ENCODE measurements around the gene COL18A1. TPM values are rescaled to one million over a fixed set of nuclear protein-coding genes. Genes with fewer than 3 reads are reported as not detected.
"Not testable (repeated sequence)": the region's sequence is repeated elsewhere in the genome, so short reads cannot be mapped to it uniquely, and the experiment has no call there.

The COL18A1 gene
- total RNA-seq, 1 experiment from 2014 or later = 3.3 TPM

GRCh38 chr21:45502006-45502345 is 97.0 kb downstream of the COL18A1 start:
- CTCF ChIA-PET = no interaction called here
- Histone ChIP-seq H3K27me3 (replicated peaks; ENCODE audit: insufficient read depth, low read depth, low read length, poor library complexity) (no peaks in the 10 kb centered on the region), H3K4me1 (ENCODE audit: insufficient read depth, low read length, poor library complexity, severe bottlenecking) (no peaks in the 10 kb centered on the region), H3K4me3 (ENCODE audit: low read depth, low read length, poor library complexity, severe bottlenecking) (no peak overlapping the region), H3K36me3 (ENCODE audit: insufficient read depth, low read length, poor library complexity, severe bottlenecking) (no peaks in the 10 kb centered on the region), H3K27ac (ENCODE audit: low read depth, low read length, poor library complexity, severe bottlenecking) (no peak overlapping the region), H3K9me3 (ENCODE audit: low read depth, low read length, poor library complexity, severe bottlenecking) (no peaks in the 10 kb centered on the region)
- intact Hi-C loops (cut with micrococcal nuclease; ENCODE audit: unreplicated experiment) = no loop called here
- no TSS peak for BruUV-seq (replicated peaks)
- POLR2A ChIA-PET (ENCODE audit: low non-redundant PET) = no interaction called here
- no peak for TF ChIP-seq EZH2 (IDR thresholded peaks at IDR 0.05; ENCODE audit: borderline replicate concordance, low read depth, low read length, poor library complexity, severe bottlenecking)
- TF ChIP-seq CTCF (conservative IDR thresholded peaks at IDR 0.05; ENCODE audit: low read depth, low read length) = no peak
- no peak for DNase-seq (ENCODE audit: low spot score)

- Histone ChIP-seq H3K27me3 (replicated peaks; ENCODE audit: insufficient read depth, low read depth, low read length, poor library complexity) (no peaks in the 10 kb centered on the region), H3K27ac (ENCODE audit: low read depth, low read length, poor library complexity, severe bottlenecking) (no peak overlapping the region), H3K4me1 (ENCODE audit: insufficient read depth, low read length, poor library complexity, severe bottlenecking) (no peaks in the 10 kb centered on the region), H3K4me3 (ENCODE audit: low read depth, low read length, poor library complexity, severe bottlenecking) (no peak overlapping the region), H3K9me3 (ENCODE audit: low read depth, low read length, poor library complexity, severe bottlenecking) (no peaks in the 10 kb centered on the region), H3K36me3 (ENCODE audit: insufficient read depth, low read length, poor library complexity, severe bottlenecking) (no peaks in the 10 kb centered on the region)
- no peak for DNase-seq (ENCODE audit: low spot score)
- intact Hi-C loops (cut with micrococcal nuclease; ENCODE audit: unreplicated experiment) = no loop called here
- CTCF ChIA-PET = no interaction called here
- no TSS peak for BruUV-seq (replicated peaks)
- POLR2A ChIA-PET (ENCODE audit: low non-redundant PET) = no interaction called here
- TF ChIP-seq EZH2 (IDR thresholded peaks at IDR 0.05; ENCODE audit: borderline replicate concordance, low read depth, low read length, poor library complexity, severe bottlenecking) (no peak), CTCF (conservative IDR thresholded peaks at IDR 0.05; ENCODE audit: low read depth, low read length) (no peak)
Observed at GRCh38 chr21:45502600-45502999, 97.6 kb downstream of the COL18A1 start.

GRCh38 chr21:45503226-45503625 is 98.3 kb downstream of the COL18A1 start:
- H3K27me3 ChIP-seq (replicated peaks; ENCODE audit: insufficient read depth, low read depth, low read length, poor library complexity); H3K36me3 ChIP-seq (ENCODE audit: insufficient read depth, low read length, poor library complexity, severe bottlenecking); H3K9me3 ChIP-seq (ENCODE audit: low read depth, low read length, poor library complexity, severe bottlenecking); H3K4me1 ChIP-seq (ENCODE audit: insufficient read depth, low read length, poor library complexity, severe bottlenecking); intact Hi-C loops (cut with micrococcal nuclease; ENCODE audit: unreplicated experiment); H3K4me3 ChIP-seq (ENCODE audit: low read depth, low read length, poor library complexity, severe bottlenecking); CTCF ChIA-PET; POLR2A ChIA-PET (ENCODE audit: low non-redundant PET); DNase-seq (ENCODE audit: low spot score); H3K27ac ChIP-seq (ENCODE audit: low read depth, low read length, poor library complexity, severe bottlenecking); BruUV-seq (replicated peaks): not testable (repeated sequence)

GRCh38 chr21:45504021-45504515 is 99.1 kb downstream of the COL18A1 start:
- no peaks in the 10 kb centered on the region for H3K4me1 ChIP-seq (ENCODE audit: insufficient read depth, low read length, poor library complexity, severe bottlenecking)
- no peak overlapping the region for H3K4me3 ChIP-seq (ENCODE audit: low read depth, low read length, poor library complexity, severe bottlenecking)
- ChIA-PET CTCF (no interaction called here), POLR2A (ENCODE audit: low non-redundant PET) (interaction anchor here (0.6 kb wide), 1 partner anchor 9 kb away, joined by 3 read pairs; no protein-coding TSS in a partner anchor)
- intact Hi-C loops (cut with micrococcal nuclease; ENCODE audit: unreplicated experiment) = no loop called here
- DNase-seq (ENCODE audit: low spot score) = no peak
- no peak overlapping the region for H3K27ac ChIP-seq (ENCODE audit: low read depth, low read length, poor library complexity, severe bottlenecking)
- H3K9me3 ChIP-seq (ENCODE audit: low read depth, low read length, poor library complexity, severe bottlenecking) = no peaks in the 10 kb centered on the region
- TF ChIP-seq EZH2 (IDR thresholded peaks at IDR 0.05; ENCODE audit: borderline replicate concordance, low read depth, low read length, poor library complexity, severe bottlenecking) (no peak), CTCF (conservative IDR thresholded peaks at IDR 0.05; ENCODE audit: low read depth, low read length) (no peak; the same call in 1 of the 2 replicates)
- no TSS peak for BruUV-seq (replicated peaks)
- no peaks in the 10 kb centered on the region for H3K36me3 ChIP-seq (ENCODE audit: insufficient read depth, low read length, poor library complexity, severe bottlenecking)
- no peaks in the 10 kb centered on the region for H3K27me3 ChIP-seq (replicated peaks; ENCODE audit: insufficient read depth, low read depth, low read length, poor library complexity)
